HepG2 (cell line): ENCODE measurements around the gene MIPEP. TPM values are rescaled to one million over a fixed set of nuclear protein-coding genes. Genes with fewer than 3 reads are reported as not detected.

Experiments
- ATM ChIP-seq: fragments of 450-650 bp; IDR thresholded peaks from 2 replicates; pipeline ENCODE4 v1.7.1; 2017; ENCODE audit warnings: mild to moderate bottlenecking, borderline replicate concordance
- CHCHD3 ChIP-seq: sonication (generic); formaldehyde crosslinking; IDR thresholded peaks from 2 replicates; pipeline ENCODE4 v1.8.0; 2022; ENCODE audit warnings: mild to moderate bottlenecking, missing genetic modification reagents, moderate library complexity
- CREM ChIP-seq, 2 experiments: sonication (generic) in 1 of 2; formaldehyde crosslinking in 1 of 2; IDR thresholded peaks; 2 replicates each; pipeline versions ENCODE4 v1.4.0 to v1.6.1; 2016 to 2020; ENCODE audit warnings: antibody characterized with exemption in 1 of 2, mild to moderate bottlenecking in 1 of 2, missing genetic modification reagents in 1 of 2
- FOXK1 ChIP-seq: sonication (generic); formaldehyde crosslinking; IDR thresholded peaks from 2 replicates; pipeline ENCODE4 v1.4.0; 2020; ENCODE audit warnings: low read depth, missing genetic modification reagents, borderline replicate concordance
- FOXP1 ChIP-seq, 2 experiments: fragments of 450-650 bp in 1 of 2; IDR thresholded peaks; 2 replicates each; pipeline ENCODE4 v1.6.1; 2017 to 2018; ENCODE audit warnings: antibody characterized with exemption in 1 of 2
- HOMEZ ChIP-seq: IDR thresholded peaks from 2 replicates; pipeline ENCODE4 v1.6.1; 2016; ENCODE audit warnings: low read depth
- KDM5A ChIP-seq: fragments of 200-600 bp; sonication (generic); IDR thresholded peaks from 2 replicates; pipeline ENCODE4 v1.7.0; 2018; ENCODE audit warnings: antibody characterized with exemption, mild to moderate bottlenecking, low read length, borderline replicate concordance
- NAIF1 ChIP-seq: sonication (generic); formaldehyde crosslinking; IDR thresholded peaks from 2 replicates; pipeline ENCODE4 v1.5.0; 2020; ENCODE audit warnings: mild to moderate bottlenecking, missing genetic modification reagents, borderline replicate concordance
- NCOR1 ChIP-seq: fragments of 200-600 bp; sonication (generic); IDR thresholded peaks from 2 replicates; pipeline ENCODE4 v1.7.0; 2017; ENCODE audit warnings: antibody characterized with exemption, low read length, borderline replicate concordance
- NFIB ChIP-seq: sonication (generic); formaldehyde crosslinking; IDR thresholded peaks from 2 replicates; pipeline ENCODE4 v1.9.0; 2021; ENCODE audit warnings: missing genetic modification reagents, mild to moderate bottlenecking, borderline replicate concordance
- NR2F1 ChIP-seq, 2 experiments: fragments of 450-650 bp in 1 of 2; formaldehyde crosslinking in 1 of 2; IDR thresholded peaks; 2 replicates each; pipeline versions ENCODE4 v1.5.0 to v1.6.1; 2016 to 2020; ENCODE audit warnings: mild to moderate bottlenecking in 1 of 2, missing compliant biosample characterization in 1 of 2, missing genetic modification reagents in 1 of 2, moderate library complexity in 1 of 2
- POLR2AphosphoS2 ChIP-seq: IDR thresholded peaks from 2 replicates; pipeline ENCODE4 v1.6.1; 2011; ENCODE audit warnings: low read depth, low read length, improper control_type of control experiment
- RXRB ChIP-seq: IDR thresholded peaks from 2 replicates; pipeline ENCODE4 v1.6.1; 2016; ENCODE audit warnings: borderline replicate concordance, missing genetic modification reagents, missing compliant biosample characterization
- SPEN ChIP-seq: sonication (generic); formaldehyde crosslinking; IDR thresholded peaks from 2 replicates; pipeline ENCODE4 v1.5.1; 2020; ENCODE audit warnings: low read depth, mild to moderate bottlenecking, missing genetic modification reagents
- TAF1 ChIP-seq: sonication (generic); formaldehyde crosslinking; IDR thresholded peaks from 2 replicates; pipeline ENCODE4 v1.4.0; 2020; ENCODE audit warnings: missing genetic modification reagents
- TGIF2 ChIP-seq: IDR thresholded peaks from 2 replicates; pipeline ENCODE4 v1.6.1; 2016; ENCODE audit warnings: control low read depth, missing compliant biosample characterization
- ZBTB2 ChIP-seq: sonication (generic); formaldehyde crosslinking; IDR thresholded peaks from 2 replicates; pipeline ENCODE4 v1.8.0; 2022; ENCODE audit warnings: low read depth, missing genetic modification reagents
- ZBTB25 ChIP-seq: IDR thresholded peaks from 2 replicates; pipeline ENCODE4 v1.6.1; 2018; ENCODE audit warnings: missing genetic modification reagents
- ZNF138 ChIP-seq: sonication (generic); formaldehyde crosslinking; IDR thresholded peaks from 2 replicates; pipeline ENCODE4 v1.5.0; 2020; ENCODE audit warnings: mild to moderate bottlenecking, low read depth, missing genetic modification reagents
- ZNF281 ChIP-seq: sonication (generic); formaldehyde crosslinking; IDR thresholded peaks from 2 replicates; pipeline ENCODE4 v1.4.0; 2020; ENCODE audit warnings: missing genetic modification reagents, borderline replicate concordance
- ZNF337 ChIP-seq: sonication (generic); formaldehyde crosslinking; IDR thresholded peaks from 2 replicates; pipeline ENCODE4 v1.5.1; 2020; ENCODE audit warnings: missing genetic modification reagents, low read depth, mild to moderate bottlenecking, borderline replicate concordance
- ZNF790 ChIP-seq: sonication (generic); formaldehyde crosslinking; IDR thresholded peaks from 2 replicates; pipeline ENCODE4 v1.8.0; 2022; ENCODE audit warnings: missing genetic modification reagents, mild to moderate bottlenecking, borderline replicate concordance
- polyA plus RNA-seq, 8 experiments: library from polyadenylated mRNA; depleted of rRNA in 3 of 8; stranded (reverse) in 7 of 8; unstranded in 1 of 8; fragments of >200 nt; fragmentation: Illumina TruSeq in 4 of 8; extraction: Trizol in 4 of 8; gene quantifications; 2 replicates each; pipeline versions ENCODE4 v1.2.1 to v1.2.3, GENCODE V29; 2011 to 2016; ENCODE audit warnings: low read depth in 4 of 8, missing spikeins in 1 of 8, mixed read lengths in 1 of 8; ENCODE audit not compliant: insufficient read depth in 1 of 8
- total RNA-seq, 5 experiments: library from RNA; depleted of rRNA; stranded (reverse); fragments of >200 nt; fragmentation: Illumina TruSeq; extraction: Trizol; gene quantifications; 2 replicates each; pipeline ENCODE4 v1.2.3, GENCODE V29; 2016; ENCODE audit warnings: low read depth in 1 of 5

MIPEP gene
- total and polyA plus RNA-seq, 2 of the 13 experiments (the other 11 are each of a cell fraction or from before 2014, with no cell fraction given), result 9.3 to 24.1 TPM

- no peak for TF ChIP-seq ZBTB2 (CRISPR knock-in tag)
- TF ChIP-seq ATM, result no peak
- TF ChIP-seq NAIF1, result no peak
- TF ChIP-seq ZBTB25, result no peak
- no peak for TF ChIP-seq ZNF790
- no peak for TF ChIP-seq ZNF138
- TF ChIP-seq TGIF2 (CRISPR knock-in tag), result no peak
- TF ChIP-seq RXRB (CRISPR knock-in tag), result 0 out of 2 replicates have a peak, but pooled peaks have one; percentile 23
- TF ChIP-seq NR2F1 (CRISPR knock-in tag; IDR thresholded peaks at IDR 0.05), result peak in 1 of 2 experiments; percentile 15; a peak in 1 of 4 replicates
- TF ChIP-seq CHCHD3 (CRISPR knock-in tag), result no peak
- no peak for TF ChIP-seq KDM5A
- no peak for TF ChIP-seq SPEN (CRISPR knock-in tag)
- no peak for TF ChIP-seq NFIB (CRISPR knock-in tag)
- TF ChIP-seq CREM (IDR thresholded peaks at IDR 0.05), result no peak
- TF ChIP-seq CREM (CRISPR knock-in tag; IDR thresholded peaks at IDR 0.05), result no peak
- TF ChIP-seq HOMEZ (CRISPR knock-in tag), result 0 out of 2 replicates have a peak, but pooled peaks have one; percentile 19
- TF ChIP-seq POLR2AphosphoS2, result no peak
- TF ChIP-seq FOXK1, result peak; percentile 31; the same call in 1 of the 2 replicates
- TF ChIP-seq ZNF337 (CRISPR knock-in tag), result no peak
- TF ChIP-seq NCOR1, result no peak
- no peak for TF ChIP-seq ZNF281 (CRISPR knock-in tag)
- no peak for TF ChIP-seq FOXP1 (IDR thresholded peaks at IDR 0.05)
- peak; percentile 20; the same call in 1 of the 2 replicates for TF ChIP-seq FOXP1 (CRISPR knock-in tag; IDR thresholded peaks at IDR 0.05)
- no peak for TF ChIP-seq TAF1
These were observed 92.6 kb downstream of the MIPEP start (continued) for GRCh38 chr13:23796551-23796950.
